HG03039 (cell line): ENCODE data around the gene MPHOSPH6.
"Not testable (repeated sequence)": the region's sequence is repeated elsewhere in the genome, so short reads cannot be mapped to it uniquely, and the experiment has no call there.

Experiments
- ATAC-seq: cut with Tn5 transposase; IDR thresholded peaks from one replicate; pipeline ENCODE4 v1.9.1; 2021; ENCODE audit warnings: mild to moderate bottlenecking, moderate library complexity; ENCODE audit not compliant: unreplicated experiment

MPHOSPH6 gene

GRCh38 chr16:82176204-82176603, 6.2 kb upstream of the MPHOSPH6 start:
- ATAC-seq, result no peak

- no peak for ATAC-seq
Measured at GRCh38 chr16:82175627-82176026, 5.6 kb upstream of the MPHOSPH6 start.

- ATAC-seq, result no peak
Measured at GRCh38 chr16:82167670-82168069, 2.4 kb downstream of the MPHOSPH6 start.

GRCh38 chr16:82160226-82160625, 9.8 kb downstream of the MPHOSPH6 start:
- ATAC-seq, result no peak

GRCh38 chr16:82157836-82158235, 12.2 kb downstream of the MPHOSPH6 start:
- ATAC-seq, result no peak

DNA sequence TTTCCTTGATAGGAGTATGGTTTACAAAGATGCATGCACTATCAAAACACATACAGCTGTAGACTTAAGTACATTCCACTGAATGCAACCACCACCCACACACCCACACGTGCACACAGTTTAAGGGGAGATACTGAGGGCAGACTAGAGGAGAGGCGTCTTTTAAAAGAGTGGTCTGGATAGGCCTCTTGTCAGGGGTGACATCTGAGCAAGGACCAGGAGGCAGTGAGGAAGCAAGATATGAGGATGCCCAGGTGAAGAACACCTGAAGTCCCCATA, 12.6 kb downstream of the MPHOSPH6 start:
- no peak for ATAC-seq

DNA sequence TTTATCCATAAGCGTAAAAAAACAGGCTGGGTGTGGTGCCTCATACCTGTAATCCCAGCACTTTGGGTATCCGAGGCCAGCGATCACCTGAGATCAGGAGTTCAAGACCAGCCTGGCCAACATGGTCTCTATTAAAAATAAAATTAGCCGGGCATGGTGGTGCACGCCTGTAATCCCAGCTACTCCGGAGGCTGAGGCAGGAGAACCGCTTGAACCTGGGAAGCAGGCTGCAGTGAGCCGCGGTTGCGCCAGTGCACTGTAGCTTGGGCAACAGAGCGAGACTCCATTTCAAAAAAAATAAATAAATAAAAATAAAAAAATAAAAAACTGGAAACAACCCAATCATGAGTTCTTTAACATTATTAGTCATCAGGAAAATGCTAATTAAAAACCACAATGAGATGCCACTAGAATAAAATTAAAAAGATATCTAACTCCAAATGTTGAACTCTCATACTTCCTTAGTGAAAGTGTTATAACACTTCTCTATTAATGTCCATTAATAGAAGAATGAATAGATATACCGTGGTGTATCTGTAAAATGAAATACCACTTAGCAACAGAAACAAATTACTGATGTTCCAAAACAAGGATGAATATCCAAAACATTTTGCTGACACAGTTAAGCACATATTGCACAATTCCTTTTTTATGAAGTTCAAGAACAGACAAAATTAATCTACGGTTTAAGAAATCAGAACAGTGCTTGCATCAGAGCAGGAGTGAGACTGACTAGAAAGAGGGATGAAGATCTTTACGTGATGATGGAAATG, 13.1 kb downstream of the MPHOSPH6 start:
- ATAC-seq, result no peak

- ATAC-seq, result no peak
Measured at GRCh38 chr16:82152641-82153112, 17.3 kb downstream of the MPHOSPH6 start.

GRCh38 chr16:82152196-82152595, 17.8 kb downstream of the MPHOSPH6 start:
- ATAC-seq, result no peak

DNA sequence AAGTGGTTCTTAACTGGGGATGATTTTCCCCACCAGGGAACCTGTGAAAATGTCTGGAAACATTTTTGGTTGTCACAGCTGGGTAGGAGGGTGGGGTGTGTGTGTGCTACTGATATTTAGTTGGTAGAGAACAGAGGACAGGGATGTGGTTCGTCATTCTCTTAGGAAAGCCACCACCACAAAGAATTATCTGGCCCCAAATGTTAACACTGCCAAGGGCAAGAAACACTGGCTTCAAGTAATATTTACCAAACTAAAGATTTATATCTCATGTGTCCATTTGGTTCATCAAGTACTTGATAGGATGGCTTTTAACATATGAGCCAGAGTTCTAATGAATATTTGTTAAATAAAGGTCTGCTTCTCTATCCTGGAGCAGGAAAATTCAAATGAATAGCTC, 19.5 kb downstream of the MPHOSPH6 start:
- no peak for ATAC-seq

DNA sequence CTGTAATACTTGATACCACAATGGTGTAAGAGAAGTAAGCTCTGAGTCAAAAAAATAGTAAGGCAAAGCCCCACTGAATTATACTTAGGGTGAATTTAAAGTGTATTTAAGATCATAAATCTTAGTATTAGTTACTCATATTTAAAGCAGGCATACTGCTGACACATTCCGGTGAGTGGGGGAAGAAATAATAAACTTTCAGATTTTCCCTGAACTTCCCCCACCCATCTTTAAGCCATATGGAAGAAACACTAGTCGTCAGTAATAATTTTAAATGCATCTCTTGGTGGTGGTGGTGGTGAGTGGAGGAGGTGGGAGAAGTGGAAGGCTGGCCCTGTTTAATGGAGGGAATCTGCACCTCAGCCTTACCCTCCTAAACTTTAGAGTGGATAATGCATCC, 20.5 kb downstream of the MPHOSPH6 start:
- ATAC-seq, result no peak

DNA sequence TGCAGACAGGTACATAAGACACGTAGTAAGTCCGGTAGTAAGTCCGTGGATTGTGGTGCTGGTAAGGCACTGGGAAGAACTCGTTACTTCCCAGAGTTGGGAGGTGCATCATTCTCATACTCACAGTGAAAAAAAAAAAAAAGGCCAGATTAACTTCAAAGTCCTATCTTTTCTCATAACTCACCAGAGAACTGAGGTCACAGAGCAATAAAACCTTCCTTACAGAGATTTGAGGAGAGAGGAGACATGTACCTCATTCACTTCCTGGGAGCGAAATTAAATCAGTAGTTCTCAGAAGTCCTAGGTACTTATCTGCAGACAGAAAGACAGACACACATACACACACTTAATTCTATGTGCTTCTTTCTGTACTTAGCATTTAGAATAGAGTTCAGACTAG, 22.5 kb downstream of the MPHOSPH6 start:
- ATAC-seq, result no peak

DNA sequence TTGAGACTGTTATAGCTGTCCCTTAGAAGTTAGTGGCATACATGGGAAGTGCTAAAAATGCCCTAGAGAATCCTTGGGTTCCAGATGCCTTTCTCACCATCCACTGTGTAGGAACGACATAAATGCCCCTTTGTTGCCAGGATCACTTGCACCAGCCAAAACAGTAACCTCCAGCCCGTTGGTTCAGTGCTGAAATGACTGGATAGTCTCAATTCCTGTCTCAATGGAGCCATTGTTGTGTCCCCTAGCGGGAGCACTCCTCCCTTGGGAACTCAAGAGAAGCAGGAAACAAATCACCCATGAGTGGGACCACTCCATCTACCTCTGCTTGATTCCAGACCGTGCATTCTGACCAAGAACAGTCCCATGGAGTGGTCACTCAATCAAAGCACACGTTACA, 23.1 kb downstream of the MPHOSPH6 start:
- no peak for ATAC-seq

- no peak for ATAC-seq
Measured at GRCh38 chr16:82146556-82146955, 23.5 kb downstream of the MPHOSPH6 start.

GRCh38 chr16:82139286-82139571, 30.8 kb downstream of the MPHOSPH6 start:
- not testable (repeated sequence) for ATAC-seq

- no peak for ATAC-seq
Measured at GRCh38 chr16:82138478-82139285, 31.3 kb downstream of the MPHOSPH6 start.

- ATAC-seq, result no peak
Measured at GRCh38 chr16:82137822-82138167, 32.2 kb downstream of the MPHOSPH6 start.

DNA sequence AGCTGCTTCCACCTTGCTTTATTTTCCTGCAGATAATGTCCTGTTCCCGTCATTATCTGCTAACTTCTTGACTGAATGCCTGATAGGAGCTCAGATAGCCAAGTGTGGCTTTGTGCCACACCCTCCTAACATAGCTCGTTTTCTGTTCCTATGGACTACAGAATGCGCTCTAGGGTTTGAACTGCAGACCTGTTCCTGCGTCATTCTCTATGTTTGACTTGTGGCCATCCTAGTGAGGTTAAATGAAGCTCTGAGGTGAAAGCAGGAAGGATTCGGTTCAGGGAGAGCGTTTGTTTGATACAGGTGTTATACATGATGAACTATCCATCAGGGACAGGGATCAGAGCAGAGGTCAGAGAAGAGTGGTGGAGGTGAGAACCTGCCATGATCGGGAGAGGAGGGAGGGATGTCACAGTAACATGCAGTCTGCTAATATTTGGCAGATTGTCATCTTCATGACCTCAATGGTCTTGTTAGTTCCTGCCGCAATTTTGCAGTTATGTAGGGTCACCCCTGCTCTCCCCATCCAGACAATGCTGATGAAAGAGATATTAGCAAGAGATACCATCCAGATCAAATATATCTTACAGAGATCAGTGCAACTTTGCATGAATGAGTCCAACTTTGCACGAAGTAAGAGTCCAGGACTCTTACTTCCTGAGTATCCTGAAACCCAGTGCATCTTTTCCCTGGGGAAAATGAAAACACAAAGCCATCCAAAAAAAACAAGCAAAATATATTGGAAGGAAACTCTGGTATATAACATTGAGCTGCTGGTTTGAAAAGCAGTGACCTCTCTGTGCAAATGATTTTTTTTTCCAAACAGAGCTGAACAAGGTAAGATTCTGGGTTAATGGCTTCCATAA, 32.8 kb downstream of the MPHOSPH6 start:
- ATAC-seq, result no peak

DNA sequence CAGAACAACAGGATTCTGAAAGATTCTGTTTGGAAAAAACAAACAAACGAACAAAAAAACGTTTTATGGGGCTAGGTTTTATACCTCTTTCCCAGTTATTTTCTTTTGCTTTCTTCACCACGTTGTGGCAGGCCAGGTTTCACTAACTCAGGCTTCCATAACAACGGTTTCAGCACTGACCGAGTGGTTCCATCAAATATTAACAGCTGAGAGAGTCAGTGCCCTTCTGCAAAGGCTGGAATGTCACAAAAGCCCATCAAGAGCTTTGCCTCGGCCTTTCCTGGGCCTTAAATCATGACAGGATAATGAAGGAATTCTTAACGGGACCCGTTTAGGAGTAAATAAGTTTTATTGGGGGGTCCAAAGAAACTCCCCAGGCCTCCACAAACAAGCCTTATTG, 34.2 kb downstream of the MPHOSPH6 start:
- no peak for ATAC-seq

DNA sequence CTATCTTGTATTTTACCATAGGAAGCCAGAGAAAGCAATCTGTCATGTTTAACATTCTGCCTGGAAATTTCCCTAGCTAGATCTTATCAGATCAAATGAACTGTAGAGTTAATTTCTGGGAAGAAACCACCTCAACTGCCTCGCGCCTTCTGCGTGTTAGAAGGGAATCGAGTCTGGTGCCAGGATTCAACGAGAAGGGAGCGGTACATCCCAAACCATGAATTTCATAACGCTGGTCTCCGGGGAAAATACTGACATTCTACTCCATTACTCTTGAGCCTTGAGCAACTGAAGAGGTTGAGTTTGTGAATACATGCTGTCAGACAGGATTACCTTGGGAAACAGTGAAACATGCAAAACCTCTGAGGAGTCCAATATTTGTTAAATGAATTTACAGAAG, 35.2 kb downstream of the MPHOSPH6 start:
- no peak for ATAC-seq

GRCh38 chr16:82133798-82134197, 36.2 kb downstream of the MPHOSPH6 start:
- no peak for ATAC-seq

- no peak for ATAC-seq
Measured at GRCh38 chr16:82129881-82130280, 40.1 kb downstream of the MPHOSPH6 start.
